IMR-90 (cell line): ENCODE data around the gene ADD3.

ENCODE experiments used
- BHLHE40 ChIP-seq: fragments of 150-350 bp; IDR thresholded peaks from 2 replicates; pipeline ENCODE4 v1.6.1; 2016; ENCODE audit warnings: mild to moderate bottlenecking, low read depth, low read length
- CEBPB ChIP-seq: IDR thresholded peaks from 2 replicates; pipeline ENCODE4 v1.6.1; 2012; ENCODE audit warnings: low read depth, low read length, improper control_type of control experiment
- FOS ChIP-seq: fragments of 150-350 bp; IDR thresholded peaks from 2 replicates; pipeline ENCODE4 v1.6.1; 2016; ENCODE audit warnings: low read depth, low read length
- MAFK ChIP-seq: IDR thresholded peaks from 2 replicates; pipeline ENCODE4 v1.6.1; 2012; ENCODE audit warnings: low read depth, low read length, improper control_type of control experiment
- MAZ ChIP-seq: IDR thresholded peaks from 2 replicates; pipeline ENCODE4 v1.6.1; 2012; ENCODE audit warnings: low read depth, mild to moderate bottlenecking, low read length, improper control_type of control experiment, moderate library complexity, borderline replicate concordance
- NFE2L2 ChIP-seq: fragments of 150-350 bp; IDR thresholded peaks from 2 replicates; pipeline ENCODE4 v1.6.1; 2016; ENCODE audit warnings: low read depth, mild to moderate bottlenecking, low read length
- POLR2A ChIP-seq: IDR thresholded peaks from 2 replicates; pipeline ENCODE4 v1.6.1; 2012; ENCODE audit warnings: mild to moderate bottlenecking, low read depth, low read length
- RAD21 ChIP-seq: IDR thresholded peaks from 2 replicates; pipeline ENCODE4 v1.6.1; 2012; ENCODE audit warnings: low read length, improper control_type of control experiment
- RCOR1 ChIP-seq: IDR thresholded peaks from 2 replicates; pipeline ENCODE4 v1.6.1; 2012; ENCODE audit warnings: mild to moderate bottlenecking, low read length, improper control_type of control experiment; ENCODE audit not compliant: insufficient replicate concordance
- RFX5 ChIP-seq: IDR thresholded peaks from 2 replicates; pipeline ENCODE4 v1.8.0; 2012; ENCODE audit warnings: low read depth, mild to moderate bottlenecking, low read length, moderate library complexity
- SMC3 ChIP-seq: fragments of 150-350 bp; IDR thresholded peaks from 2 replicates; pipeline ENCODE4 v1.6.1; 2016; ENCODE audit warnings: low read depth, mild to moderate bottlenecking, antibody characterized with exemption, low read length, moderate library complexity
- TF ChIP-seq, protein P1 (sequence below): conservative IDR thresholded peaks from 2 replicates; pipeline ENCODE4 v1.5.1; 2012; ENCODE audit warnings: mild to moderate bottlenecking, low read depth, low read length, improper control_type of control experiment
- TF ChIP-seq, protein P2 (sequence below): fragments of 150-350 bp; IDR thresholded peaks from 2 replicates; pipeline ENCODE4 v1.6.1; 2016; ENCODE audit warnings: low read depth, mild to moderate bottlenecking, low read length, moderate library complexity, borderline replicate concordance

DNA sequence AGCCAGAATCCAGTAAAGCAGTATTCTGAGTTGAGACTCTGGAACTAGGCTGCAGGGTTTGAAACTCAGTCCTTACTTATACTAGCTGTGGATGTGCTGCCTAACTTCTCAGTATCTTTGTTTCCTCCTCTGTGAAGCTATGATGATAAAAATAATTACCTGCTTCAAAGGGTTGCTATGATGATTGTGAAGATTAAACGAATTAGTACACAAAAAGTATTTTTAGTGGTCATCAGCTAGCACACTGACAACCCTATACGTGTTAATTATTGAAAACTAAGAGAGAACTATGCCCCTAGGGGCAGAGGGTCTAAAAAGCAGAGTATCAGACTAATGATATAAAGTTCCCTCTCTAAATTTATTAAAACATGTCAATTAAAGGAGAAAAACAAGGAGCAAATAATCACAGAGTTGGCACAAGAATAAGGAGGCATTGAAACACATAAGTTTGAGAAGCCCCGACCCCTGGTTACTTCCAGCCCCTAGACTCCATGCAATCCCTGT, 34.4 kb upstream of the ADD3 start:
- TF ChIP-seq, protein P1, sequence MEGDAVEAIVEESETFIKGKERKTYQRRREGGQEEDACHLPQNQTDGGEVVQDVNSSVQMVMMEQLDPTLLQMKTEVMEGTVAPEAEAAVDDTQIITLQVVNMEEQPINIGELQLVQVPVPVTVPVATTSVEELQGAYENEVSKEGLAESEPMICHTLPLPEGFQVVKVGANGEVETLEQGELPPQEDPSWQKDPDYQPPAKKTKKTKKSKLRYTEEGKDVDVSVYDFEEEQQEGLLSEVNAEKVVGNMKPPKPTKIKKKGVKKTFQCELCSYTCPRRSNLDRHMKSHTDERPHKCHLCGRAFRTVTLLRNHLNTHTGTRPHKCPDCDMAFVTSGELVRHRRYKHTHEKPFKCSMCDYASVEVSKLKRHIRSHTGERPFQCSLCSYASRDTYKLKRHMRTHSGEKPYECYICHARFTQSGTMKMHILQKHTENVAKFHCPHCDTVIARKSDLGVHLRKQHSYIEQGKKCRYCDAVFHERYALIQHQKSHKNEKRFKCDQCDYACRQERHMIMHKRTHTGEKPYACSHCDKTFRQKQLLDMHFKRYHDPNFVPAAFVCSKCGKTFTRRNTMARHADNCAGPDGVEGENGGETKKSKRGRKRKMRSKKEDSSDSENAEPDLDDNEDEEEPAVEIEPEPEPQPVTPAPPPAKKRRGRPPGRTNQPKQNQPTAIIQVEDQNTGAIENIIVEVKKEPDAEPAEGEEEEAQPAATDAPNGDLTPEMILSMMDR: no peak
- no peak for TF ChIP-seq CEBPB
- TF ChIP-seq RFX5: no peak
- no peak for TF ChIP-seq POLR2A
- no peak for TF ChIP-seq FOS
- no peak for TF ChIP-seq RCOR1
- no peak for TF ChIP-seq SMC3
- no peak for TF ChIP-seq MAZ
- no peak for TF ChIP-seq MAFK
- TF ChIP-seq NFE2L2: no peak
- TF ChIP-seq RAD21: no peak
- TF ChIP-seq BHLHE40: no peak
- TF ChIP-seq, protein P2, sequence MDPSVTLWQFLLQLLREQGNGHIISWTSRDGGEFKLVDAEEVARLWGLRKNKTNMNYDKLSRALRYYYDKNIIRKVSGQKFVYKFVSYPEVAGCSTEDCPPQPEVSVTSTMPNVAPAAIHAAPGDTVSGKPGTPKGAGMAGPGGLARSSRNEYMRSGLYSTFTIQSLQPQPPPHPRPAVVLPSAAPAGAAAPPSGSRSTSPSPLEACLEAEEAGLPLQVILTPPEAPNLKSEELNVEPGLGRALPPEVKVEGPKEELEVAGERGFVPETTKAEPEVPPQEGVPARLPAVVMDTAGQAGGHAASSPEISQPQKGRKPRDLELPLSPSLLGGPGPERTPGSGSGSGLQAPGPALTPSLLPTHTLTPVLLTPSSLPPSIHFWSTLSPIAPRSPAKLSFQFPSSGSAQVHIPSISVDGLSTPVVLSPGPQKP: no peak
